ENCODE data around the gene CEP112. TPM values are rescaled to one million over a fixed set of nuclear protein-coding genes. Genes with fewer than 3 reads are reported as not detected.
A peak's percentile ranks its signal among the peaks of the same experiment; 100 is the strongest.
"Not testable (repeated sequence)": the region's sequence is repeated elsewhere in the genome, so short reads cannot be mapped to it uniquely, and the experiment has no call there.

The CEP112 gene
- total and polyA plus RNA-seq, 4 donors = 5.9 to 32.9 (median 18.8) TPM

GRCh38 chr17:66167189-66167815, 24.6 kb downstream of the CEP112 start:
- H3K4me1 ChIP-seq (ENCODE audit: control insufficient read depth in 5 of 5, insufficient read depth in 5 of 5, low read length in 5 of 5) = no peaks in the 10 kb centered on the region
- DNase-seq (no peak), ATAC-seq (ENCODE audit: insufficient read depth, low FRiP score) (no peak)
- no peaks in the 10 kb centered on the region for H3K27me3 ChIP-seq (ENCODE audit: control insufficient read depth in 3 of 3, insufficient read depth in 3 of 3, low read length in 2 of 3)
- H3K27ac ChIP-seq (ENCODE audit: low read depth in 1 of 2, low read length in 1 of 2) = peak overlapping the region in 1 of 2 donors; percentile 33
- 76% methylated on average over 5 of the region's 5 CpGs for WGBS, 2 donors
- TF ChIP-seq CTCF (IDR thresholded peaks at IDR 0.05; ENCODE audit: control extremely low read depth, extremely low read depth) = no peak
- H3K4me3 ChIP-seq = no peak overlapping the region
- H3K9ac ChIP-seq (ENCODE audit: insufficient read depth in 1 of 2, low read length in 2 of 2) = no peak overlapping the region
- peaks cover 0 to 3% (median 0%) of the 10 kb centered on the region in 4 donors for H3K36me3 ChIP-seq (ENCODE audit: control insufficient read depth in 4 of 4, insufficient read depth in 4 of 4, low read length in 4 of 4)
- H3K9me3 ChIP-seq (ENCODE audit: control insufficient read depth in 4 of 4, insufficient read depth in 3 of 4, low read length in 3 of 4) = no peaks in the 10 kb centered on the region

GRCh38 chr17:66165537-66166123, 26.3 kb downstream of the CEP112 start:
- no peaks in the 10 kb centered on the region for H3K4me1 ChIP-seq (ENCODE audit: control insufficient read depth in 5 of 5, insufficient read depth in 5 of 5, low read length in 5 of 5)
- no peaks in the 10 kb centered on the region for H3K9me3 ChIP-seq (ENCODE audit: control insufficient read depth in 4 of 4, insufficient read depth in 3 of 4, low read length in 3 of 4)
- no peak for ATAC-seq (ENCODE audit: insufficient read depth, low FRiP score)
- no peak overlapping the region for H3K9ac ChIP-seq (ENCODE audit: insufficient read depth in 1 of 2, low read length in 2 of 2)
- H3K27me3 ChIP-seq (ENCODE audit: control insufficient read depth in 3 of 3, insufficient read depth in 3 of 3, low read length in 2 of 3) = no peaks in the 10 kb centered on the region
- DNase-seq = peak; percentile 18 to 83 (median 76)
- H3K27ac ChIP-seq (ENCODE audit: low read depth in 1 of 2, low read length in 1 of 2) = no peak overlapping the region
- peaks cover 0 to 3% (median 0%) of the 10 kb centered on the region in 4 donors for H3K36me3 ChIP-seq (ENCODE audit: control insufficient read depth in 4 of 4, insufficient read depth in 4 of 4, low read length in 4 of 4)
- TF ChIP-seq CTCF (IDR thresholded peaks at IDR 0.05; ENCODE audit: control extremely low read depth, extremely low read depth) = peak; percentile 61
- H3K4me3 ChIP-seq = no peak overlapping the region

- not testable (repeated sequence) for H3K4me1 ChIP-seq (ENCODE audit: control insufficient read depth in 5 of 5, insufficient read depth in 5 of 5, low read length in 5 of 5); H3K9ac ChIP-seq (ENCODE audit: insufficient read depth in 1 of 2, low read length in 2 of 2); ATAC-seq (ENCODE audit: insufficient read depth, low FRiP score); H3K27me3 ChIP-seq (ENCODE audit: control insufficient read depth in 3 of 3, insufficient read depth in 3 of 3, low read length in 2 of 3); H3K27ac ChIP-seq (ENCODE audit: low read depth in 1 of 2, low read length in 1 of 2); H3K36me3 ChIP-seq (ENCODE audit: control insufficient read depth in 4 of 4, insufficient read depth in 4 of 4, low read length in 4 of 4); H3K9me3 ChIP-seq (ENCODE audit: control insufficient read depth in 4 of 4, insufficient read depth in 3 of 4, low read length in 3 of 4); H3K4me3 ChIP-seq; DNase-seq
- WGBS, 2 donors = 92 to 94% methylated on average over 4 of the region's 4 CpGs
These were observed 36.9 kb downstream of the CEP112 start for GRCh38 chr17:66155055-66155454.

GRCh38 chr17:66152756-66153155, 39.2 kb downstream of the CEP112 start:
- Histone ChIP-seq H3K4me3 (no peak overlapping the region), H3K27me3 (ENCODE audit: control insufficient read depth in 3 of 3, insufficient read depth in 3 of 3, low read length in 2 of 3) (no peaks in the 10 kb centered on the region), H3K27ac (ENCODE audit: low read depth in 1 of 2, low read length in 1 of 2) (no peak overlapping the region), H3K4me1 (ENCODE audit: control insufficient read depth in 5 of 5, insufficient read depth in 5 of 5, low read length in 5 of 5) (no peaks in the 10 kb centered on the region), H3K36me3 (ENCODE audit: control insufficient read depth in 4 of 4, insufficient read depth in 4 of 4, low read length in 4 of 4) (peaks cover 0 to 5% (median 0%) of the 10 kb centered on the region in 4 donors), H3K9me3 (ENCODE audit: control insufficient read depth in 4 of 4, insufficient read depth in 3 of 4, low read length in 3 of 4) (no peaks in the 10 kb centered on the region), H3K9ac (ENCODE audit: insufficient read depth in 1 of 2, low read length in 2 of 2) (no peak overlapping the region)
- DNase-seq (no peak), ATAC-seq (ENCODE audit: insufficient read depth, low FRiP score) (no peak)
- TF ChIP-seq CTCF (IDR thresholded peaks at IDR 0.05; ENCODE audit: control extremely low read depth, extremely low read depth) = no peak
- WGBS, 2 donors = 65 to 93% methylated on average over 2 of the region's 2 CpGs

Measured in lung (tissue), 12 donors.